PC-3 (cell line): ENCODE data around the gene SLC25A19. TPM values are rescaled to one million over a fixed set of nuclear protein-coding genes. Genes with fewer than 3 reads are reported as not detected.
A peak's percentile ranks its signal among the peaks of the same experiment; 100 is the strongest.

ENCODE experiments used
- ATAC-seq: fragments of 200-7000 bp; cut with Tn5 transposase; 2 replicates; pipeline ENCODE4 v1.9.1; 2020; ENCODE audit warnings: mild to moderate bottlenecking, moderate library complexity
- BruUV-seq: library from RNA; stranded (reverse); fragments of 400-500 nt; replicated peaks from 2 replicates; lab custom pipeline; 2021; lab: Mats Ljungman, UMichigan
- CTCF ChIA-PET: fragments of 300-600 bp; sonication (Branson Sonifier 250); formaldehyde crosslinking; loops from one replicate; lab custom pipeline; 2022; ENCODE audit warnings: antibody characterized with exemption; lab: Charles Lee
- POLR2A ChIA-PET: fragments of 300-600 bp; sonication (Branson Sonifier 250); formaldehyde crosslinking; loops from one replicate; lab custom pipeline; 2022; ENCODE audit warnings: antibody characterized with exemption; ENCODE audit not compliant: unreplicated experiment; lab: Charles Lee
- DNase-seq: peaks from one replicate; pipeline ENCODE4 v3.0.0-alpha.2; 2015
- H2AFZ ChIP-seq: fragments of 300-600 bp; sonication (generic); 2 replicates; pipeline ENCODE4 v1.6.0; 2016; ENCODE audit warnings: antibody characterized with exemption, low read length
- H3F3A ChIP-seq: fragments of 300-600 bp; sonication (generic); one replicate; pipeline ENCODE4 v1.6.0; 2017; ENCODE audit warnings: antibody characterized with exemption, low read length, control low read depth, mild to moderate bottlenecking; ENCODE audit not compliant: unreplicated experiment
- H3K27ac ChIP-seq: fragments of 300-600 bp; sonication (generic); 2 replicates; pipeline ENCODE4 v1.5.1; 2016; ENCODE audit warnings: mild to moderate bottlenecking, low read length
- H3K27me3 ChIP-seq: fragments of 300-600 bp; sonication (generic); 2 replicates; pipeline ENCODE4 v1.6.1; 2016; ENCODE audit warnings: low read length, mixed read lengths
- H3K36me3 ChIP-seq: fragments of 300-600 bp; sonication (generic); 2 replicates; pipeline ENCODE4 v1.6.1; 2016; ENCODE audit warnings: low read depth, mixed run types, low read length, mixed read lengths
- H3K4me1 ChIP-seq: fragments of 300-600 bp; sonication (generic); 2 replicates; pipeline ENCODE4 v1.5.1; 2016; ENCODE audit warnings: low read length; ENCODE audit not compliant: insufficient read depth
- H3K4me2 ChIP-seq: fragments of 300-600 bp; sonication (generic); 2 replicates; pipeline ENCODE4 v1.6.0; 2016; ENCODE audit warnings: low read length
- H3K4me3 ChIP-seq: fragments of 300-600 bp; sonication (generic); 2 replicates; pipeline ENCODE4 v1.5.1; 2016; ENCODE audit warnings: mild to moderate bottlenecking, low read length, mixed read lengths
- H3K79me2 ChIP-seq: fragments of 300-600 bp; sonication (generic); 2 replicates; pipeline ENCODE4 v1.6.1; 2017; ENCODE audit warnings: low read length, mixed read lengths
- H3K9ac ChIP-seq: fragments of 300-600 bp; sonication (generic); 2 replicates; pipeline ENCODE4 v1.6.0; 2016; ENCODE audit warnings: mild to moderate bottlenecking, low read length
- H3K9me2 ChIP-seq: fragments of 300-600 bp; sonication (generic); replicated peaks from 2 replicates; pipeline ENCODE4 v1.6.1; 2016; ENCODE audit warnings: mixed run types, low read length, mixed read lengths
- H3K9me3 ChIP-seq: fragments of 300-600 bp; sonication (generic); 2 replicates; pipeline ENCODE4 v1.6.1; 2016; ENCODE audit warnings: low read length, mixed read lengths
- H4K20me1 ChIP-seq: fragments of 300-600 bp; sonication (generic); 2 replicates; pipeline ENCODE4 v1.6.1; 2016; ENCODE audit warnings: low read length, mixed read lengths
- EZH2 ChIP-seq: fragments of 300-600 bp; sonication (generic); IDR thresholded peaks from one replicate; pipeline ENCODE4 v1.6.1; 2017; ENCODE audit warnings: antibody characterized with exemption, mild to moderate bottlenecking, low read length; ENCODE audit not compliant: unreplicated experiment
- EZH2phosphoT487 ChIP-seq: fragments of 300-600 bp; sonication (generic); IDR thresholded peaks from 2 replicates; pipeline ENCODE4 v1.6.1; 2018; ENCODE audit warnings: mild to moderate bottlenecking, antibody characterized with exemption, low read length, borderline replicate concordance
- intact Hi-C: fragments of 100-400 bp; cut with micrococcal nuclease; formaldehyde crosslinking; loops from 2 replicates; pipeline ENCODE4 v1.9.0; 2023
- total RNA-seq: library from RNA; depleted of rRNA; stranded (reverse); fragments of >200 nt; gene quantifications from 2 replicates; pipeline ENCODE4 v1.2.3, GENCODE V29; 2014
- TF ChIP-seq, protein P1 (sequence below): fragments of 300-600 bp; sonication (generic); conservative IDR thresholded peaks from 2 replicates; pipeline ENCODE4 v1.5.1; 2017; ENCODE audit warnings: antibody characterized with exemption, low read depth, mild to moderate bottlenecking, low read length

SLC25A19 gene
- total RNA-seq, 1 experiment from 2014 or later = 75.0 TPM

DNA sequence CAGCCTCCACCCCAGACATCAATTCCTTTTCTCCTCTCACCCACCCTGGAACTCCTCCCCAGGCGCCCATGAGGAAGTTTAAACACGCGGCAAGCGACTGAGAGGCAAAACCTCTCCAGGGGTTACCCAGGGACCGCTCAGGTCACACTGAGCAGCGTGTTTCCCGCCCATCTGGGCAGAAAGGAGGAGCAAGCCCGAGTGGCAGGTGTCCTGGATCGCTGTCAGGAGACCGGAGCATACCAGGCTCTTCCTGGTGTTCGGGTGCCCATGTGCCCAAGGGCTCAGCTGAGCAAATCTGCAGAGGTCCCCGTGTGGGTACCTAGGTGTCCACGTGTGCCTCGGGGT, 491 bp downstream of the SLC25A19 start:
- Histone ChIP-seq H3K79me2 (peaks cover 21% of the 10 kb centered on the region), H3F3A (no peaks in the 10 kb centered on the region), H3K27me3 (no peaks in the 10 kb centered on the region), H3K4me3 (peak overlapping the region; percentile 82), H3K4me1 (peaks cover 12% of the 10 kb centered on the region), H3K9me3 (no peaks in the 10 kb centered on the region), H3K36me3 (peaks cover 10% of the 10 kb centered on the region), H3K9ac (peak overlapping the region; percentile 83), H4K20me1 (no peaks in the 10 kb centered on the region), H3K9me2 (no peaks in the 10 kb centered on the region), H2AFZ (peak overlapping the region; percentile 89), H3K27ac (peak overlapping the region; percentile 40), H3K4me2 (peak overlapping the region; percentile 94)
- ChIA-PET CTCF (interaction anchor here (0.6 to 2.0 kb wide), 10 partner anchors 16 to 306 kb away, joined by 3 to 60 read pairs (median 6); partner anchors contain the start of gene MIF4GD), POLR2A (interaction anchor here (0.5 to 1.7 kb wide), 12 partner anchors 11 to 1821 kb away, joined by 3 to 23 read pairs (median 3); partner anchors contain the start of genes GGA3, GRB2, MIF4GD and MRPS7)
- ATAC-seq (peak; percentile 45), DNase-seq (peak; percentile 68)
- BruUV-seq = no TSS peak
- TF ChIP-seq EZH2phosphoT487 (no peak), EZH2 (no peak)
- TF ChIP-seq, protein P1, sequence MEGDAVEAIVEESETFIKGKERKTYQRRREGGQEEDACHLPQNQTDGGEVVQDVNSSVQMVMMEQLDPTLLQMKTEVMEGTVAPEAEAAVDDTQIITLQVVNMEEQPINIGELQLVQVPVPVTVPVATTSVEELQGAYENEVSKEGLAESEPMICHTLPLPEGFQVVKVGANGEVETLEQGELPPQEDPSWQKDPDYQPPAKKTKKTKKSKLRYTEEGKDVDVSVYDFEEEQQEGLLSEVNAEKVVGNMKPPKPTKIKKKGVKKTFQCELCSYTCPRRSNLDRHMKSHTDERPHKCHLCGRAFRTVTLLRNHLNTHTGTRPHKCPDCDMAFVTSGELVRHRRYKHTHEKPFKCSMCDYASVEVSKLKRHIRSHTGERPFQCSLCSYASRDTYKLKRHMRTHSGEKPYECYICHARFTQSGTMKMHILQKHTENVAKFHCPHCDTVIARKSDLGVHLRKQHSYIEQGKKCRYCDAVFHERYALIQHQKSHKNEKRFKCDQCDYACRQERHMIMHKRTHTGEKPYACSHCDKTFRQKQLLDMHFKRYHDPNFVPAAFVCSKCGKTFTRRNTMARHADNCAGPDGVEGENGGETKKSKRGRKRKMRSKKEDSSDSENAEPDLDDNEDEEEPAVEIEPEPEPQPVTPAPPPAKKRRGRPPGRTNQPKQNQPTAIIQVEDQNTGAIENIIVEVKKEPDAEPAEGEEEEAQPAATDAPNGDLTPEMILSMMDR = no peak
- intact Hi-C loops = loop anchor here (1.0 kb wide), 2 partner anchors 17 to 117 kb away; partner anchors contain the start of genes GRB2 and MIF4GD

DNA sequence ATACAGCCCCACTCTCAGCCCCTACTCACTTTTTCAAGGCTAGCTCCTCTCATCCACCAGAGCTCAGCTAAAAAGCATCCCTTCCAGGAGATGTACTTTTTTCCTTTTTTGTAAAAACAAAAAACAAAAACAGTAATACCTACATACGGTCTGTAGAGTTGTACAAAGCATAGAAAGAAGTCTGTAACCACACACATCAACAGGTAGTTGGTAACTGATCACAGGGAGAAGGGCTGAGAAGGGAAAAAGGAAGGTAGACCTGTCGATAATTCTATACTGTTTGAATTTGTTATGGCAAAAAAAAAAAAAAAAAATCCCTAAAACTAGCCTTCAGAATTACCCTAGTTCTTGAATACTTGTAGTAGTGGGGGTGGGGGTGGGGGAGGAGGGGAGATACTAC, 874 bp downstream of the SLC25A19 start:
- no peaks in the 10 kb centered on the region for H3K9me2 ChIP-seq
- ChIA-PET POLR2A (interaction anchor here (0.5 to 1.4 kb wide), 2 partner anchors 18 to 80 kb away, joined by 3 to 23 read pairs; partner anchors contain the start of gene MIF4GD), CTCF (interaction anchor here (0.9 to 2.0 kb wide), 3 partner anchors 18 to 87 kb away, joined by 3 to 60 read pairs (median 3); partner anchors contain the start of gene MIF4GD)
- no peaks in the 10 kb centered on the region for H3F3A ChIP-seq
- H3K4me2 ChIP-seq = peak overlapping the region; percentile 94
- TF ChIP-seq EZH2phosphoT487 = no peak
- no peak for TF ChIP-seq EZH2
- TF ChIP-seq, protein P1 = no peak
- peak overlapping the region; percentile 82 for H3K4me3 ChIP-seq
- DNase-seq = no peak
- H3K9ac ChIP-seq = peak overlapping the region; percentile 83
- H3K36me3 ChIP-seq = peaks cover 14% of the 10 kb centered on the region
- no TSS peak for BruUV-seq
- H4K20me1 ChIP-seq = no peaks in the 10 kb centered on the region
- intact Hi-C loops = no loop called here
- peaks cover 12% of the 10 kb centered on the region for H3K4me1 ChIP-seq
- H3K9me3 ChIP-seq = no peaks in the 10 kb centered on the region
- no peak for ATAC-seq
- H3K27me3 ChIP-seq = no peaks in the 10 kb centered on the region
- peak overlapping the region; percentile 89 for H2AFZ ChIP-seq
- H3K27ac ChIP-seq = no peak overlapping the region
- peaks cover 21% of the 10 kb centered on the region for H3K79me2 ChIP-seq

DNA sequence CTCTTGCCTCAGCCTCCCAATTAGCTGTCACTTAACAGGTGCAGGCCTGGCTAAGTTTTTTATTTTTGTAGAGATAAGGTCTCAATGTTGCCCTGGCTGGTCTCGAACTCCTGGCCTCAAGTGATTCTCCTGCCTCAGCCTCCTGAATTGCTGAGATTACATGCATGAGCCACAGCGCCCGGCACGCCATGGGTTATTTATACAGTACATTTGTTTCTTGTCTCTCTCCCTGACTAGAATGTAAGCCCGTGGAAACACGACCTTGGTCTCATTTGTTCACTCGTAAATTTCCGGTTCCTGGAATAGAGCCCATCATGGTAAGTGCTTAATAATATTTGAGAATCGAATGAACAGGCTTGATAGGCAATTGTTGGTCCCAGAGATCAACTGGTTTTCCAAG, 2.0 kb downstream of the SLC25A19 start:
- H3K9ac ChIP-seq = no peak overlapping the region
- H3K79me2 ChIP-seq = peaks cover 21% of the 10 kb centered on the region
- H3K4me2 ChIP-seq = 0 out of 2 replicates have a peak overlapping the region, but pooled peaks have one; percentile 94
- POLR2A ChIA-PET = no interaction called here
- H3K27me3 ChIP-seq = no peaks in the 10 kb centered on the region
- H2AFZ ChIP-seq = no peak overlapping the region
- no TSS peak for BruUV-seq
- no peak for DNase-seq
- no peak overlapping the region for H3K27ac ChIP-seq
- peaks cover 12% of the 10 kb centered on the region for H3K4me1 ChIP-seq
- peaks cover 16% of the 10 kb centered on the region for H3K36me3 ChIP-seq
- H4K20me1 ChIP-seq = no peaks in the 10 kb centered on the region
- no peaks in the 10 kb centered on the region for H3F3A ChIP-seq
- H3K9me3 ChIP-seq = no peaks in the 10 kb centered on the region
- no peaks in the 10 kb centered on the region for H3K9me2 ChIP-seq
- CTCF ChIA-PET = no interaction called here
- no peak for ATAC-seq
- intact Hi-C loops = no loop called here
- no peak for TF ChIP-seq EZH2
- no peak for TF ChIP-seq EZH2phosphoT487
- TF ChIP-seq, protein P1 = no peak
- 0 out of 2 replicates have a peak overlapping the region, but pooled peaks have one; percentile 82 for H3K4me3 ChIP-seq
